WTC11 (cell line): Measurements from ENCODE around the gene LYRM4.

Experiments
- ARID4B ChIP-seq: sonication (generic); formaldehyde crosslinking; IDR thresholded peaks from 2 replicates; pipeline ENCODE4 v1.8.0; 2023; ENCODE audit warnings: missing genetic modification reagents, mild to moderate bottlenecking, borderline replicate concordance
- CTCF ChIP-seq: fragments of 200-600 bp; IDR thresholded peaks from 2 replicates; pipeline ENCODE4 v1.8.0; 2022; ENCODE audit warnings: antibody characterized with exemption
- ELF4 ChIP-seq: sonication (generic); formaldehyde crosslinking; IDR thresholded peaks from 2 replicates; pipeline ENCODE4 v1.8.1; 2022; ENCODE audit warnings: low read depth, mild to moderate bottlenecking, moderate library complexity, missing genetic modification reagents
- FOXP1 ChIP-seq: sonication (generic); formaldehyde crosslinking; IDR thresholded peaks from 2 replicates; pipeline ENCODE4 v1.8.0; 2022; ENCODE audit warnings: missing genetic modification reagents, mild to moderate bottlenecking, moderate library complexity, borderline replicate concordance
- IRF1 ChIP-seq: sonication (generic); formaldehyde crosslinking; IDR thresholded peaks from 2 replicates; pipeline ENCODE4 v1.8.0; 2023; ENCODE audit warnings: missing genetic modification reagents
- NFYB ChIP-seq: sonication (generic); formaldehyde crosslinking; conservative IDR thresholded peaks from 2 replicates; pipeline ENCODE4 v1.8.0; 2022; ENCODE audit warnings: low read depth, missing genetic modification reagents
- SOX15 ChIP-seq: fragments of 250-450 bp; sonication (Bioruptor Pico); IDR thresholded peaks from 2 replicates; pipeline ENCODE4 v1.9.0; 2021; ENCODE audit warnings: mild to moderate bottlenecking
- ZMAT4 ChIP-seq: fragments of 250-450 bp; sonication (Bioruptor Pico); IDR thresholded peaks from 2 replicates; pipeline ENCODE4 v1.9.0; 2021; ENCODE audit warnings: mild to moderate bottlenecking
- ZNF232 ChIP-seq: sonication (generic); formaldehyde crosslinking; IDR thresholded peaks from 2 replicates; pipeline ENCODE4 v1.8.0; 2022; ENCODE audit warnings: mild to moderate bottlenecking, missing genetic modification reagents
- ZSCAN18 ChIP-seq: fragments of 250-450 bp; sonication (Bioruptor Pico); IDR thresholded peaks from 2 replicates; pipeline ENCODE4 v2.1.2; 2022; ENCODE audit warnings: mild to moderate bottlenecking, moderate library complexity

- no peak for TF ChIP-seq ZNF232 (CRISPR knock-in tag)
- TF ChIP-seq ARID4B: no peak
- no peak for TF ChIP-seq CTCF
- TF ChIP-seq FOXP1 (CRISPR knock-in tag): no peak
- no peak for TF ChIP-seq NFYB
- no peak for TF ChIP-seq ELF4
- no peak for TF ChIP-seq ZMAT4 (CRISPR knock-in tag)
- no peak for TF ChIP-seq SOX15 (CRISPR knock-in tag)
- no peak for TF ChIP-seq ZSCAN18 (CRISPR knock-in tag)
- no peak for TF ChIP-seq IRF1 (CRISPR knock-in tag)
Measured at GRCh38 chr6:5139828-5140771, 120.7 kb downstream of the LYRM4 start.
